Measurements from ENCODE around the gene RXYLT1.

The RXYLT1 gene

GRCh38 chr12:63843721-63844390, 64.1 kb downstream of the RXYLT1 start:
- DNase-seq (ENCODE audit: low read depth): peak; percentile 97

GRCh38 chr12:63844391-63845341, 65.0 kb downstream of the RXYLT1 start, which contains the start of gene SRGAP1:
Gene SRGAP1, plus strand, starts transcription at chr12:63844700. Its CDS starts 117 bp downstream, at chr12:63844817.
- peak; percentile 64 for DNase-seq (ENCODE audit: low read depth)

- DNase-seq (ENCODE audit: low read depth): peak; percentile 75
Measured at GRCh38 chr12:63845726-63846125, 66.0 kb downstream of the RXYLT1 start.

- no peak for DNase-seq (ENCODE audit: low read depth)
Measured at GRCh38 chr12:63846238-63846967, 66.7 kb downstream of the RXYLT1 start.

GRCh38 chr12:63848450-63848849, 68.7 kb downstream of the RXYLT1 start:
- no peak for DNase-seq (ENCODE audit: low read depth)

GRCh38 chr12:63849106-63849620, 69.5 kb downstream of the RXYLT1 start:
- DNase-seq (ENCODE audit: low read depth): no peak

GRCh38 chr12:63849641-63850040, 69.9 kb downstream of the RXYLT1 start:
- DNase-seq (ENCODE audit: low read depth): no peak

- no peak for DNase-seq (ENCODE audit: low read depth)
Measured at GRCh38 chr12:63853978-63854377, 74.3 kb downstream of the RXYLT1 start.

- no peak for DNase-seq (ENCODE audit: low read depth)
Measured at GRCh38 chr12:63855299-63855698, 75.6 kb downstream of the RXYLT1 start.

GRCh38 chr12:63857771-63858670, 78.3 kb downstream of the RXYLT1 start:
- DNase-seq (ENCODE audit: low read depth): no peak

Measured in ELR (cell line).